ENCODE measurements around the gene PLD4. TPM values are rescaled to one million over a fixed set of nuclear protein-coding genes. Genes with fewer than 3 reads are reported as not detected.

Gene PLD4
- total RNA-seq, 4 donors from 2014 or later: 0.16 TPM; not detected in 3

DNA sequence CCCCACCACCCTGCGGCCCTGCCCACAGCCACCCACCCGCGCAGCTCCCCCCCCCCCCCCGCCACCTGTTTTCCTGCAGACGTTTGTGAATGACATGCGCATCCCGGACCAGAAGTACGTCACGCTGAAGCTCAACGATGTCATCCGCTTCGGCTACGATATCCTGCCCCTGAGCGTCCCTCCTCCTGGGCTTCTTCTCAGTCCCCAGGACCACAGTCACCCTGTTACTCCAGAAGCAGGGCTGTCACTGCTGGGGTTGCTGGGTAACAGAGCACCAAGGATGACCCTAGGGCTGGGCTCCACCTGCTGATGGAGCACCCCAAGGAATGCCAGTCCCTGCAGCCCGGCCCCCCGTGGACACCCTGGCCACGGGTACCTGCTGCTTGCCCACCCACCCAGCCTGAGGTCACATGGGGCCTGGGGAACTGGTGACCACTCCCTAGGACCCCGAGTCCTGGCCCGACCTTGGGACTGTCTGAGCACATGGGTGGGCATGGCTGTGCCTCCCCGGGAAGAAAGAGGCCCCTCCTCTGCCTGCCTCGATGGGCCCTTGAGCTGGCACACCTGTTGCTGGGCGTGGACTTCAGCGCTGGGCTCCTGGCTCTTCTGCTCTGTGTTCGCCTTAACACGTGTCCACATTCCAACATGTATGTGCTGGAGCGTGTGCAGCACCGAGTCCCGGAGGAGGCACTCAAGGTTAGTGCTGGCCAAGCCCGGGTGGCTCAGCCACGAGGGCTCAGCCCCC, 46.7 kb upstream of the PLD4 start:
- Histone ChIP-seq H3K4me3 (no peak overlapping the region), H3K4me1 (peaks cover 40% of the 10 kb centered on the region), H3K36me3 (peaks cover 44% of the 10 kb centered on the region), H3K9me3 (no peaks in the 10 kb centered on the region), H3K27ac (no peak overlapping the region), H3K27me3 (no peaks in the 10 kb centered on the region)
- no peak for TF ChIP-seq EP300 (IDR thresholded peaks at IDR 0.05)
- TF ChIP-seq POLR2A (IDR thresholded peaks at IDR 0.05): no peak
- no peak for TF ChIP-seq POLR2AphosphoS5 (IDR thresholded peaks at IDR 0.05)
- TF ChIP-seq, protein P1, sequence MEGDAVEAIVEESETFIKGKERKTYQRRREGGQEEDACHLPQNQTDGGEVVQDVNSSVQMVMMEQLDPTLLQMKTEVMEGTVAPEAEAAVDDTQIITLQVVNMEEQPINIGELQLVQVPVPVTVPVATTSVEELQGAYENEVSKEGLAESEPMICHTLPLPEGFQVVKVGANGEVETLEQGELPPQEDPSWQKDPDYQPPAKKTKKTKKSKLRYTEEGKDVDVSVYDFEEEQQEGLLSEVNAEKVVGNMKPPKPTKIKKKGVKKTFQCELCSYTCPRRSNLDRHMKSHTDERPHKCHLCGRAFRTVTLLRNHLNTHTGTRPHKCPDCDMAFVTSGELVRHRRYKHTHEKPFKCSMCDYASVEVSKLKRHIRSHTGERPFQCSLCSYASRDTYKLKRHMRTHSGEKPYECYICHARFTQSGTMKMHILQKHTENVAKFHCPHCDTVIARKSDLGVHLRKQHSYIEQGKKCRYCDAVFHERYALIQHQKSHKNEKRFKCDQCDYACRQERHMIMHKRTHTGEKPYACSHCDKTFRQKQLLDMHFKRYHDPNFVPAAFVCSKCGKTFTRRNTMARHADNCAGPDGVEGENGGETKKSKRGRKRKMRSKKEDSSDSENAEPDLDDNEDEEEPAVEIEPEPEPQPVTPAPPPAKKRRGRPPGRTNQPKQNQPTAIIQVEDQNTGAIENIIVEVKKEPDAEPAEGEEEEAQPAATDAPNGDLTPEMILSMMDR (IDR thresholded peaks at IDR 0.05): no peak
- WGBS: 75% methylated on average over 23 of the region's 30 CpGs
- no peak for DNase-seq (ENCODE audit: low spot score in 2 of 2)

DNA sequence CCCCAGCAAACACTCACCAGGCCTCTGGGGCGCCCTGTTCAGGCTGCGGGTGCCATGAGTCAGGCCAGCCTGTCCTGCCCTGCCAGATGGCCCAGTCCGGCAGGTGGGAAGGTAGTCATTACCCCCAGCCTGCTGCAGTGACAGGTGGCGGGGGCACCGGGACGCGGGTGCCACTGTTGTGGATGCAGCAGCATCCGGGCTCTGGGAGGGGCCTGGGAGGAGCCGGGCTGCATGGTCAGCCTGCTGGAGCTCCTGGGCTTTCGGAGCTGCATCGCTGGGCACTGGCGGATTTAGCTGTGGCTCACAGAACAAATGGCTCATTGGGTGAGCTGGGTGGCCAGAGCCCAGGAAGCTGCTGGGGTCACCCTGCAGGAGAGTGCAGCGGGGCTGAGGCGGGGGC, 46.1 kb upstream of the PLD4 start:
- no peak for TF ChIP-seq EP300 (IDR thresholded peaks at IDR 0.05)
- TF ChIP-seq, protein P1 (IDR thresholded peaks at IDR 0.05): no peak
- TF ChIP-seq POLR2AphosphoS5 (IDR thresholded peaks at IDR 0.05): no peak
- no peak for TF ChIP-seq POLR2A (IDR thresholded peaks at IDR 0.05)
- Histone ChIP-seq H3K9me3 (no peaks in the 10 kb centered on the region), H3K4me1 (peaks cover 35% of the 10 kb centered on the region), H3K27ac (no peak overlapping the region), H3K27me3 (no peaks in the 10 kb centered on the region), H3K36me3 (peaks cover 50% of the 10 kb centered on the region), H3K4me3 (no peak overlapping the region)
- WGBS: no CpG with 5 or more reads among the region's 14 CpGs
- DNase-seq (ENCODE audit: low spot score in 2 of 2): no peak

DNA sequence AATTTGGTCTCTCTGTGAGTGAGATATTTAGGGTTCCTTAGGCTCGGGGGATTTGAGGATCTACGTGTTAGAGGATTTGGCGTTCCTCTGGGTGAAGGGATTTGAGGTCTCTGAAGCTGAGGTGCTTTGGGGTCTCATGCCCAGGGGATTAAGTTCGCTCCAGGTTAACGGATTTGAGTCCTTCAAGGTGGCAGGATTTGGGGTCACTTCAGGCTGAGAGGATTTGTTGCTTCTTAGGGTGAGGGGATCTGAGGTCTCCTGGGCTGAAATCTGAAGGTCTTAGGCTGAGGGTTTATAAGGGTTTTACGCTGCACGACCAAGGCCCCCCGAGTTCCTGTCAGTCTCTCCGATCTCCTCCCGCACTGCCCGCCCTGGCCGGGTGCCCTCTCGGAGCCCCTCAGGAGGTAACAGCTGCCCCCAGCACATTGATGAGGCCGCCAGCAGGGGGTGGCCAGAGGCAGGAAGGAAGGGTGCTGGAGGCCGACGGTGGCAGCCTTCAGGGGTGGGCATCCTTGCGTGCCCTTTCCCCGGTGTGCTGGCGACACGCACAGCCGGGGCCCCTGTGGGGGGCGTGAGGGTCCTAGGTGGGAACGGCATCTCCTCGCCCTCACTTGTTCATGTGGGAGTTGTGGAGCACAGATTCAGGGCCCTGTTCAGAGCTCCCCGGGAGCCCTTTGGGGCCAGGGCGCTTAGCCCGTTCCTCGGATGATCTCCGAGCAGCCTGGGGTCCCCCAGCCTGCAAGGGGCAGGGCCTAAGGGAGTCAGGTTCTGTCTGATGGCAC, 45.3 kb upstream of the PLD4 start:
- Histone ChIP-seq H3K4me1 (peaks cover 26% of the 10 kb centered on the region), H3K4me3 (no peak overlapping the region), H3K9me3 (no peaks in the 10 kb centered on the region), H3K27ac (no peak overlapping the region), H3K27me3 (no peaks in the 10 kb centered on the region), H3K36me3 (peaks cover 58% of the 10 kb centered on the region)
- WGBS: 91% methylated on average over 20 of the region's 29 CpGs
- TF ChIP-seq, protein P1 (IDR thresholded peaks at IDR 0.05): no peak
- TF ChIP-seq EP300 (IDR thresholded peaks at IDR 0.05) (no peak), POLR2AphosphoS5 (IDR thresholded peaks at IDR 0.05) (no peak), POLR2A (IDR thresholded peaks at IDR 0.05) (no peak)
- DNase-seq (ENCODE audit: low spot score in 2 of 2): no peak

DNA sequence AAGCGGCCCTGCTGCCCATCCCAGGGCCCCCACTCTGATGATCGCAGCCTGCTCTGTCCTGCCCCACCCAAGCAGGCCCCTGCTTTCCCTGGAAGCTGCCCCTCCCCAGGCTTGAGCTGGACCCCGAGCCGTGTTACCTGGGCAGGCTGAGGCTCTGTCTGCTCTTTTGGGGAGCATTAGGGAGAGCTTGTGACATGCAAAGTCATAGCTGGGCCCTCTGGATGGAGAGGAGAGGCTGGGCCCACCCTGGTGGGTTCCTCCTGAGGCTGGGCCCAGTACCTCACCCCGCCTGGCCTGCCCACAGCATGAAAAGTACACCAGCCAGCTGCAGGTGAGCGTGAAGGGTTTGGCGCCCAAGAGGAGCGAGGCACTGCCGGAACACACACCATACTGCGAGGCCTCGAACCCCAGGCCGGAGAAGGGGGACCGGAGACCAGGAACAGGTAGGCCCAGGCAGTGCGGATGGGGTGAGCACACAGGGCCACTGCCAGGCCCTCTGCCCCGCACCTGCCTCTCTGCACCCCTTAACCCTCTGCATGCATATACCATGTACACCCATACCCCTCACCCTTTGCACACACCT, 44.6 kb upstream of the PLD4 start:
- H3K4me1 ChIP-seq: peaks cover 20% of the 10 kb centered on the region
- peaks cover 60% of the 10 kb centered on the region for H3K36me3 ChIP-seq
- no peaks in the 10 kb centered on the region for H3K9me3 ChIP-seq
- no peaks in the 10 kb centered on the region for H3K27me3 ChIP-seq
- no peak for DNase-seq (ENCODE audit: low spot score in 2 of 2)
- H3K4me3 ChIP-seq: no peak overlapping the region
- TF ChIP-seq EP300 (IDR thresholded peaks at IDR 0.05): no peak
- no peak for TF ChIP-seq POLR2AphosphoS5 (IDR thresholded peaks at IDR 0.05)
- no peak for TF ChIP-seq POLR2A (IDR thresholded peaks at IDR 0.05)
- TF ChIP-seq, protein P1 (IDR thresholded peaks at IDR 0.05): no peak
- H3K27ac ChIP-seq: no peak overlapping the region
- WGBS: 97% methylated on average over 3 of the region's 15 CpGs

All from suprapubic skin (tissue), 4 donors.